Liver (tissue), 3 donors: ENCODE data around the gene WSCD2.

Source experiments
- CTCF ChIP-seq: fragments of 150-350 bp; IDR thresholded peaks from 2 replicates; pipeline ENCODE4 v1.5.1; 2017; ENCODE audit warnings: improper control_type of control experiment, low read depth, low read length; ENCODE audit not compliant: missing input control
- EGR1 ChIP-seq, 2 donors: IDR thresholded peaks; 2 replicates each; pipeline ENCODE4 v1.6.1; 2016 to 2018; ENCODE audit warnings: antibody characterized with exemption in 2 of 2, low read depth in 2 of 2
- FOXA1 ChIP-seq: IDR thresholded peaks from 2 replicates; pipeline ENCODE4 v1.6.1; 2016; ENCODE audit warnings: antibody characterized with exemption
- GABPA ChIP-seq, 2 donors: IDR thresholded peaks in 1 of 2; conservative IDR thresholded peaks in 1 of 2; 2 replicates each; pipeline ENCODE4 v1.6.1; 2016; ENCODE audit warnings: antibody characterized with exemption in 2 of 2, mild to moderate bottlenecking in 1 of 2, moderate library complexity in 1 of 2
- HNF4A ChIP-seq, 2 donors: conservative IDR thresholded peaks; 2 replicates each; pipeline ENCODE4 v1.6.1; 2016; ENCODE audit warnings: antibody characterized with exemption in 2 of 2, mild to moderate bottlenecking in 2 of 2
- MAX ChIP-seq: IDR thresholded peaks from 2 replicates; pipeline ENCODE4 v1.6.1; 2016; ENCODE audit warnings: antibody characterized with exemption
- RAD21 ChIP-seq, 2 donors: IDR thresholded peaks; 2 replicates each; pipeline ENCODE4 v1.6.1; 2016; ENCODE audit warnings: antibody characterized with exemption in 2 of 2, mild to moderate bottlenecking in 2 of 2
- SP1 ChIP-seq: IDR thresholded peaks from 2 replicates; pipeline ENCODE4 v1.6.1; 2018; ENCODE audit warnings: antibody characterized with exemption, mild to moderate bottlenecking
- YY1 ChIP-seq: IDR thresholded peaks from 2 replicates; pipeline ENCODE4 v1.6.1; 2016; ENCODE audit warnings: antibody characterized with exemption, mild to moderate bottlenecking
- ZBTB33 ChIP-seq: IDR thresholded peaks from 2 replicates; pipeline ENCODE4 v1.6.1; 2016; ENCODE audit warnings: antibody characterized with exemption
- donor health status: healthy.
- donor health status: healthy.

- TF ChIP-seq CTCF (no peak), SP1 (no peak), ZBTB33 (no peak), MAX (no peak), FOXA1 (no peak), HNF4A (conservative IDR thresholded peaks at IDR 0.05) (no peak), RAD21 (IDR thresholded peaks at IDR 0.05) (no peak), EGR1 (IDR thresholded peaks at IDR 0.05; ENCODE audit: low read depth in 2 of 2) (no peak), YY1 (no peak), GABPA (IDR thresholded peaks at IDR 0.05 in 1 of 2, conservative IDR thresholded peaks at IDR 0.05 in 1 of 2) (no peak)
Measured at GRCh38 chr12:108135627-108136026, 6.5 kb downstream of the WSCD2 start.
